HepG2 (cell line): Measurements from ENCODE around the gene WNT3. TPM values are rescaled to one million over a fixed set of nuclear protein-coding genes. Genes with fewer than 3 reads are reported as not detected.

Experiments
- CBX2 ChIP-seq, 2 experiments: fragments of 200-600 bp in 1 of 2; sonication (generic); formaldehyde crosslinking in 1 of 2; IDR thresholded peaks; 2 replicates each; pipeline versions ENCODE4 v1.7.0 to v1.8.1; 2018 to 2022; ENCODE audit warnings: low read depth in 2 of 2, low read length in 1 of 2, mild to moderate bottlenecking in 1 of 2, missing genetic modification reagents in 1 of 2
- CBX5 ChIP-seq: sonication (generic); formaldehyde crosslinking; IDR thresholded peaks from 2 replicates; pipeline ENCODE4 v1.4.0; 2020; ENCODE audit warnings: missing genetic modification reagents, borderline replicate concordance
- HMGA1 ChIP-seq: sonication (generic); formaldehyde crosslinking; conservative IDR thresholded peaks from 2 replicates; pipeline ENCODE4 v1.4.0; 2020; ENCODE audit warnings: missing genetic modification reagents
- HNRNPL ChIP-seq: fragments of 200-400 bp; formaldehyde crosslinking; IDR thresholded peaks from 2 replicates; pipeline ENCODE4 v1.6.1; 2017; ENCODE audit warnings: mild to moderate bottlenecking, low read depth, low read length
- IKZF1 ChIP-seq: fragments of 450-650 bp; IDR thresholded peaks from 2 replicates; pipeline ENCODE4 v1.7.1; 2016
- KDM6A ChIP-seq: IDR thresholded peaks from 2 replicates; pipeline ENCODE4 v1.6.1; 2016; ENCODE audit warnings: low read depth
- NFIC ChIP-seq: IDR thresholded peaks from 2 replicates; pipeline ENCODE4 v1.6.1; 2012; ENCODE audit warnings: mild to moderate bottlenecking, low read length, inconsistent platforms
- NFKBIZ ChIP-seq: IDR thresholded peaks from 2 replicates; pipeline ENCODE4 v1.6.1; 2018; ENCODE audit warnings: missing genetic modification reagents, missing compliant biosample characterization
- PHB2 ChIP-seq: fragments of 450-650 bp; IDR thresholded peaks from 2 replicates; pipeline ENCODE4 v1.6.1; 2018; ENCODE audit not compliant: partially characterized antibody
- RFX5 ChIP-seq: IDR thresholded peaks from 2 replicates; pipeline ENCODE4 v1.6.1; 2011; ENCODE audit warnings: low read depth, low read length, improper control_type of control experiment
- SIN3B ChIP-seq: fragments of 150-350 bp; IDR thresholded peaks from 2 replicates; pipeline ENCODE4 v1.6.1; 2014; ENCODE audit warnings: low read length
- ZIK1 ChIP-seq: sonication (generic); formaldehyde crosslinking; IDR thresholded peaks from 2 replicates; pipeline ENCODE4 v1.5.0; 2020; ENCODE audit warnings: mild to moderate bottlenecking, low read depth, missing genetic modification reagents, borderline replicate concordance
- ZKSCAN8 ChIP-seq: IDR thresholded peaks from 2 replicates; pipeline ENCODE4 v1.6.1; 2016; ENCODE audit warnings: borderline replicate concordance, missing genetic modification reagents, missing compliant biosample characterization
- ZNF205 ChIP-seq: IDR thresholded peaks from 2 replicates; pipeline ENCODE4 v1.6.1; 2018; ENCODE audit warnings: missing biosample characterization, missing genetic modification reagents
- ZNF326 ChIP-seq: sonication (generic); formaldehyde crosslinking; IDR thresholded peaks from 2 replicates; pipeline ENCODE4 v1.4.0; 2020; ENCODE audit warnings: missing genetic modification reagents, borderline replicate concordance
- ZNF446 ChIP-seq: sonication (generic); formaldehyde crosslinking; IDR thresholded peaks from 2 replicates; pipeline ENCODE4 v1.5.0; 2020; ENCODE audit warnings: mild to moderate bottlenecking, missing genetic modification reagents
- ZSCAN29 ChIP-seq: sonication (generic); formaldehyde crosslinking; conservative IDR thresholded peaks from 2 replicates; pipeline ENCODE4 v1.4.0; 2020; ENCODE audit warnings: mild to moderate bottlenecking, missing genetic modification reagents
- polyA plus RNA-seq, 8 experiments: library from polyadenylated mRNA; depleted of rRNA in 3 of 8; stranded (reverse) in 7 of 8; unstranded in 1 of 8; fragments of >200 nt; fragmentation: Illumina TruSeq in 4 of 8; extraction: Trizol in 4 of 8; gene quantifications; 2 replicates each; pipeline versions ENCODE4 v1.2.1 to v1.2.3, GENCODE V29; 2011 to 2016; ENCODE audit warnings: low read depth in 4 of 8, missing spikeins in 1 of 8, mixed read lengths in 1 of 8; ENCODE audit not compliant: insufficient read depth in 1 of 8
- total RNA-seq, 5 experiments: library from RNA; depleted of rRNA; stranded (reverse); fragments of >200 nt; fragmentation: Illumina TruSeq; extraction: Trizol; gene quantifications; 2 replicates each; pipeline ENCODE4 v1.2.3, GENCODE V29; 2016; ENCODE audit warnings: low read depth in 1 of 5
- TF ChIP-seq, protein P1 (sequence below): IDR thresholded peaks from 2 replicates; pipeline ENCODE4 v1.6.1; 2018; ENCODE audit warnings: missing genetic modification reagents
- TF ChIP-seq, protein P2 (sequence below): sonication (generic); formaldehyde crosslinking; IDR thresholded peaks from 2 replicates; pipeline ENCODE4 v1.5.0; 2020; ENCODE audit warnings: mild to moderate bottlenecking, missing genetic modification reagents
- TF ChIP-seq, protein P3 (sequence below): IDR thresholded peaks from 2 replicates; pipeline ENCODE4 v1.6.1; 2016; ENCODE audit warnings: mild to moderate bottlenecking, missing biosample characterization, missing genetic modification reagents
- TF ChIP-seq, protein P4 (sequence below): fragments of 450-650 bp; IDR thresholded peaks from 2 replicates; pipeline ENCODE4 v1.6.1; 2016
- TF ChIP-seq, protein P5 (sequence below): sonication (generic); formaldehyde crosslinking; IDR thresholded peaks from 2 replicates; pipeline ENCODE4 v1.4.0; 2020; ENCODE audit warnings: mild to moderate bottlenecking, missing genetic modification reagents
- TF ChIP-seq, protein P6 (sequence below): sonication (generic); formaldehyde crosslinking; IDR thresholded peaks from 2 replicates; pipeline ENCODE4 v1.5.0; 2020; ENCODE audit warnings: missing genetic modification reagents

WNT3 gene
- total and polyA plus RNA-seq, 2 of the 13 experiments (the other 11 are each of a cell fraction or from before 2014, with no cell fraction given) = 8.5 to 10.3 TPM

DNA sequence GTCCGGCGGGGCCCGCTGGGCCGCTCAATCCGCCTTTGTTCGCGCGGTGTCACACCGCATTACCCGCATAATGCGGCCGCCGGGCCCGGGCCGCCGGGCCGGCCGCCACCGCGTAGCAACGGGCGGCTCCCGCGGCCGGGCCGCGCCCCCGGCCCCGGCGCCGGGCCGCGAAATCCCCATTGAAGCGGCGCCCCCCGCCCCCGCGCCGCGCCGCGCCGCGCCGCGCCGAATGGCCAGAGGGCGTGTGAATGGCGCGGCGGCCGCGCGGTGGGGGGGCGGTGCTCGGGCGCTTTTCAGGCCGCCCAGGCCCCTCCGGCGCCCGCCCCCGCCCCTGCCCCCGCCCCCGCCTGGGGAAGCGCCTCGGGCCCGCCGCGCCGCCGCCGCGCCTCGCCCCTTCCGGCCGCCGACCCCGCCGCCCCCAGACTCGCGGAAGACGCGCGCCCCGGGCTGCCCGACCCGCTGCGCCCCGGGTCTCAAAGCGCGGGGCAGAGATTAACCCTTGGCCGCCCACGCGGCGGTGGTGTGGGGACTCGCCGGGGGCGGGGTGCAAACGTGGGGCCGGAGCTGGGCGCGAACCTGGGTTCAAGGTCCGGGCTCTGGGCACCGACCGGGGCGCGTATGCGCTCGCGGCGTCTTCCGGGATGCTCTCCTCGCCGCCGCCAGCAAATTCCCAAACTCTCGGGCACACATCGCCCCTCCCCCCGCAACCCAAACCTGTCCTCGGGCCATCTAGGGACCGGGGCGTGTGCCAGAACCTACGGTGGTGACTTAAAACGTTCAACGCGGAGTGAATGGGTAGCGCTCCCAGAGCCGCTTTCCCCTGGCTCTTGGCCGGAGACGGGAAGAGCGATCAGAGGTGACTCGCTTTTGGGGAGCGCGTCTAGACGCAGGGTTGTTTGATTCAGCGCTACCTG, 46.7 kb downstream of the WNT3 start (continued):
- TF ChIP-seq ZIK1 (no peak; the same call in 1 of the 2 replicates), ZNF446 (0 out of 2 replicates have a peak, but pooled peaks have one; percentile 62), ZNF205 (peak; percentile 51), NFKBIZ (no peak; the same call in 1 of the 2 replicates), CBX5 (CRISPR knock-in tag) (peak; percentile 54; the same call in 1 of the 2 replicates), ZKSCAN8 (CRISPR knock-in tag) (0 out of 2 replicates have a peak, but pooled peaks have one; percentile 30), RFX5 (no peak), NFIC (no peak), PHB2 (no peak), ZSCAN29 (CRISPR knock-in tag) (no peak), SIN3B (no peak), IKZF1 (no peak), HNRNPL (peak; percentile 88), CBX2 (IDR thresholded peaks at IDR 0.05; ENCODE audit: low read depth, low read length) (no peak), CBX2 (CRISPR knock-in tag; IDR thresholded peaks at IDR 0.05; ENCODE audit: low read depth) (no peak), HMGA1 (no peak), KDM6A (0 out of 2 replicates have a peak, but pooled peaks have one; percentile 14), ZNF326 (CRISPR knock-in tag) (no peak)
- TF ChIP-seq, protein P1, sequence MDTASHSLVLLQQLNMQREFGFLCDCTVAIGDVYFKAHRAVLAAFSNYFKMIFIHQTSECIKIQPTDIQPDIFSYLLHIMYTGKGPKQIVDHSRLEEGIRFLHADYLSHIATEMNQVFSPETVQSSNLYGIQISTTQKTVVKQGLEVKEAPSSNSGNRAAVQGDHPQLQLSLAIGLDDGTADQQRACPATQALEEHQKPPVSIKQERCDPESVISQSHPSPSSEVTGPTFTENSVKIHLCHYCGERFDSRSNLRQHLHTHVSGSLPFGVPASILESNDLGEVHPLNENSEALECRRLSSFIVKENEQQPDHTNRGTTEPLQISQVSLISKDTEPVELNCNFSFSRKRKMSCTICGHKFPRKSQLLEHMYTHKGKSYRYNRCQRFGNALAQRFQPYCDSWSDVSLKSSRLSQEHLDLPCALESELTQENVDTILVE (CRISPR knock-in tag) = peak; percentile 87
- TF ChIP-seq, protein P2, sequence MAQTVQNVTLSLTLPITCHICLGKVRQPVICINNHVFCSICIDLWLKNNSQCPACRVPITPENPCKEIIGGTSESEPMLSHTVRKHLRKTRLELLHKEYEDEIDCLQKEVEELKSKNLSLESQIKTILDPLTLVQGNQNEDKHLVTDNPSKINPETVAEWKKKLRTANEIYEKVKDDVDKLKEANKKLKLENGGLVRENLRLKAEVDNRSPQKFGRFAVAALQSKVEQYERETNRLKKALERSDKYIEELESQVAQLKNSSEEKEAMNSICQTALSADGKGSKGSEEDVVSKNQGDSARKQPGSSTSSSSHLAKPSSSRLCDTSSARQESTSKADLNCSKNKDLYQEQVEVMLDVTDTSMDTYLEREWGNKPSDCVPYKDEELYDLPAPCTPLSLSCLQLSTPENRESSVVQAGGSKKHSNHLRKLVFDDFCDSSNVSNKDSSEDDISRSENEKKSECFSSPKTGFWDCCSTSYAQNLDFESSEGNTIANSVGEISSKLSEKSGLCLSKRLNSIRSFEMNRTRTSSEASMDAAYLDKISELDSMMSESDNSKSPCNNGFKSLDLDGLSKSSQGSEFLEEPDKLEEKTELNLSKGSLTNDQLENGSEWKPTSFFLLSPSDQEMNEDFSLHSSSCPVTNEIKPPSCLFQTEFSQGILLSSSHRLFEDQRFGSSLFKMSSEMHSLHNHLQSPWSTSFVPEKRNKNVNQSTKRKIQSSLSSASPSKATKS = no peak
- TF ChIP-seq, protein P3, sequence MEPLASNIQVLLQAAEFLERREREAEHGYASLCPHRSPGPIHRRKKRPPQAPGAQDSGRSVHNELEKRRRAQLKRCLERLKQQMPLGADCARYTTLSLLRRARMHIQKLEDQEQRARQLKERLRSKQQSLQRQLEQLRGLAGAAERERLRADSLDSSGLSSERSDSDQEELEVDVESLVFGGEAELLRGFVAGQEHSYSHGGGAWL (CRISPR knock-in tag) = peak; percentile 69; the same call in 1 of the 2 replicates
- TF ChIP-seq, protein P4, sequence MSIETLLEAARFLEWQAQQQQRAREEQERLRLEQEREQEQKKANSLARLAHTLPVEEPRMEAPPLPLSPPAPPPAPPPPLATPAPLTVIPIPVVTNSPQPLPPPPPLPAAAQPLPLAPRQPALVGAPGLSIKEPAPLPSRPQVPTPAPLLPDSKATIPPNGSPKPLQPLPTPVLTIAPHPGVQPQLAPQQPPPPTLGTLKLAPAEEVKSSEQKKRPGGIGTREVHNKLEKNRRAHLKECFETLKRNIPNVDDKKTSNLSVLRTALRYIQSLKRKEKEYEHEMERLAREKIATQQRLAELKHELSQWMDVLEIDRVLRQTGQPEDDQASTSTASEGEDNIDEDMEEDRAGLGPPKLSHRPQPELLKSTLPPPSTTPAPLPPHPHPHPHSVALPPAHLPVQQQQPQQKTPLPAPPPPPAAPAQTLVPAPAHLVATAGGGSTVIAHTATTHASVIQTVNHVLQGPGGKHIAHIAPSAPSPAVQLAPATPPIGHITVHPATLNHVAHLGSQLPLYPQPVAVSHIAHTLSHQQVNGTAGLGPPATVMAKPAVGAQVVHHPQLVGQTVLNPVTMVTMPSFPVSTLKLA = no peak
- TF ChIP-seq, protein P5, sequence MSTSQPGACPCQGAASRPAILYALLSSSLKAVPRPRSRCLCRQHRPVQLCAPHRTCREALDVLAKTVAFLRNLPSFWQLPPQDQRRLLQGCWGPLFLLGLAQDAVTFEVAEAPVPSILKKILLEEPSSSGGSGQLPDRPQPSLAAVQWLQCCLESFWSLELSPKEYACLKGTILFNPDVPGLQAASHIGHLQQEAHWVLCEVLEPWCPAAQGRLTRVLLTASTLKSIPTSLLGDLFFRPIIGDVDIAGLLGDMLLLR = peak; percentile 87; the same call in 1 of the 2 replicates
- TF ChIP-seq, protein P6, sequence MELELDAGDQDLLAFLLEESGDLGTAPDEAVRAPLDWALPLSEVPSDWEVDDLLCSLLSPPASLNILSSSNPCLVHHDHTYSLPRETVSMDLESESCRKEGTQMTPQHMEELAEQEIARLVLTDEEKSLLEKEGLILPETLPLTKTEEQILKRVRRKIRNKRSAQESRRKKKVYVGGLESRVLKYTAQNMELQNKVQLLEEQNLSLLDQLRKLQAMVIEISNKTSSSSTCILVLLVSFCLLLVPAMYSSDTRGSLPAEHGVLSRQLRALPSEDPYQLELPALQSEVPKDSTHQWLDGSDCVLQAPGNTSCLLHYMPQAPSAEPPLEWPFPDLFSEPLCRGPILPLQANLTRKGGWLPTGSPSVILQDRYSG (CRISPR knock-in tag) = no peak
